ENCODE data around the gene FOXN3. TPM values are rescaled to one million over a fixed set of nuclear protein-coding genes. Genes with fewer than 3 reads are reported as not detected.
"Not testable (repeated sequence)": the region's sequence is repeated elsewhere in the genome, so short reads cannot be mapped to it uniquely, and the experiment has no call there.

Gene FOXN3
- total RNA-seq, 1 donor from 2014 or later, result 27.8 TPM

DNA sequence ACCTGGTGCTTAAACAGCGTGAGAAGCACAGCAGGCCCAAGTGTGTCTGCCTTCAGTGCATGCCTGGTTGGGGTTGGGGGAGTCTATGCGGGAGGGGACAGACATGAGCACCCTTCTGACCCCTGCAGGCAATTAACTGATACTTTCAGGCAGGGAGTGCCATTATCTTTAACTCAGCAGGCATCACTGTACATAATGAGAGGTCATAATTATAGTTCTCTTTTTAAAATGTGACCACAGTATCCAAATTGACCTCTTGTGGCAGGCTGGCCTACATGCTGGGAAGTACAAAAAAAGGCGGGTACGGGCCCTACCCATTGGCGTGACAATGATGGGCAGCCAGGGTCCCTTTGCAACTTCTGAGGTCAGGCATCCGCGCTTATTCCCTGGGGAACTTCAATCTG is 209.1 kb downstream of the FOXN3 start:
- H3K4me3 ChIP-seq (ENCODE audit: low read depth, low read length), result no peak overlapping the region
- no peak for DNase-seq (ENCODE audit: low read depth)
- TF ChIP-seq CTCF (conservative IDR thresholded peaks at IDR 0.05; ENCODE audit: low read depth, low read length), result no peak

GRCh38 chr14:89206389-89207031 is 210.5 kb downstream of the FOXN3 start:
- TF ChIP-seq CTCF (conservative IDR thresholded peaks at IDR 0.05; ENCODE audit: low read depth, low read length), result no peak
- DNase-seq (ENCODE audit: low read depth), result no peak
- no peak overlapping the region for H3K4me3 ChIP-seq (ENCODE audit: low read depth, low read length)

DNA sequence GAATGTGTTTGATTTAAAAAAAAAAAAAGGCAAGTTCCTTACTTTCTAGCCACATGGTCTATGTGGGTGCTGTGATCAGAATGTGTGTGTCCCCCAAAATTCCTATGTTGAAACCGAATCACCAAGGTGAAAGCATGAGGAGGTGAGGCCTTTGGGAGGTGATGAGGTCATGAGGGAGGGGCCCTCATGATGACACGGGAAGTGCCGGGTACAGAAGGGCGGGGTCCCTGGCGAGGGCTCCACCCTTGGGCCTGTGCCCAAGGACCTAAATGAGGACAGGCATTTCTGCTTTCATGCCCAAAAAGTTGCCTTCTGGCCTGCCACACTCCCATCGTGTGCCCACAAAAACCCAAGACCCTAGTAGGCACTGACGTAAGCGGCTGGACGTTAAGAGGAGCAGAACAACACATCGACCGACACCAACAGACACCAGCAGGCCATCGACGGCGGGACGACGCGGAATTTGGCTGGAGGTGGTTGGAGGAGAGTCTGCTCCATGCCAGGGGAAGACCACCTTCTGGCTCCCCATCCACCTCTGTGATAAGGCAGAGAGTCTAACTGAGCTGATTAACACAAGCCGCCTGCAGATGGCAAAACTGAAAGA is 211.8 kb downstream of the FOXN3 start:
- TF ChIP-seq CTCF (conservative IDR thresholded peaks at IDR 0.05; ENCODE audit: low read depth, low read length), result no peak
- no peak for DNase-seq (ENCODE audit: low read depth)
- H3K4me3 ChIP-seq (ENCODE audit: low read depth, low read length), result no peak overlapping the region

- DNase-seq (ENCODE audit: low read depth), result no peak
- TF ChIP-seq CTCF (conservative IDR thresholded peaks at IDR 0.05; ENCODE audit: low read depth, low read length), result no peak
- no peak overlapping the region for H3K4me3 ChIP-seq (ENCODE audit: low read depth, low read length)
Observed at GRCh38 chr14:89202413-89203190, 214.4 kb downstream of the FOXN3 start.

DNA sequence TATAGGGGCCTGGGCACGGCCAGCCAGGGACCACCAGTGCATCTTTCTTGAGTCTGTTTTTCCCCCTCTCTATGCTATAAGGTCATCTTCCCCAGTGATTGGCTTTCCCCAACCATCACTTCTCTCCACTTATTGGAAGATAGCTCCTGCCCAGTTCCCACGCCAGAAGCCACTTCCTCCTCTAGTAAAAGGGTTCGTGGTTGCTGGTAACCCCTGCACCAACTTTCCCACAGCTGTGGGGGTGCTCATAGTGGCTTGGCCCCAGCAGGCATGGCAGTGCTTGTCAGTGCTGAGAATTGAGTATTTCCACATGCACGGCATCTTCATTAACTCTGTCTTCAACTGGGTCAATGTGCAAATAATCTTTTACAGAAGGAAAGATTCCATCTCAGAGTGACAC is 215.4 kb downstream of the FOXN3 start:
- no peak for DNase-seq (ENCODE audit: low read depth)
- no peak for TF ChIP-seq CTCF (conservative IDR thresholded peaks at IDR 0.05; ENCODE audit: low read depth, low read length)
- H3K4me3 ChIP-seq (ENCODE audit: low read depth, low read length), result no peak overlapping the region

DNA sequence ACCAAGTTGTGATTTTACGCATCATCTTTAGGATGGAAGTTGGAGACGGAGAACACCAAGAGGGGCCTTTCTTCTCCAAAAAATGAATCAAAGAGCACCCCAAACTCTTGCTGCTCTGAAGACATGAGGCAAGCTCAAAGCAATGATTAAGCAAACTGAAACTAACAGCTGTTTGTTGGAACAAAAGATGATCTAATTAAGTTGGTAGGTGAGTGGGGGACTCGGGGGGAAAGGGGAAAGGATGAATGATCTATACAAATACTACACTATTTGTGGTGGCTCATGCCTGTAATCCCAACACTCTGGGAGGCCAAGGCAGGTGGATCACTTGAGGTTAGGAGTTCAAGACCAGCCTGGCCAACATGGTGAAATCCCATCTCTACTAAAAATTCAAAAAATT is 217.7 kb downstream of the FOXN3 start:
- DNase-seq (ENCODE audit: low read depth); H3K4me3 ChIP-seq (ENCODE audit: low read depth, low read length): not testable (repeated sequence)

DNA sequence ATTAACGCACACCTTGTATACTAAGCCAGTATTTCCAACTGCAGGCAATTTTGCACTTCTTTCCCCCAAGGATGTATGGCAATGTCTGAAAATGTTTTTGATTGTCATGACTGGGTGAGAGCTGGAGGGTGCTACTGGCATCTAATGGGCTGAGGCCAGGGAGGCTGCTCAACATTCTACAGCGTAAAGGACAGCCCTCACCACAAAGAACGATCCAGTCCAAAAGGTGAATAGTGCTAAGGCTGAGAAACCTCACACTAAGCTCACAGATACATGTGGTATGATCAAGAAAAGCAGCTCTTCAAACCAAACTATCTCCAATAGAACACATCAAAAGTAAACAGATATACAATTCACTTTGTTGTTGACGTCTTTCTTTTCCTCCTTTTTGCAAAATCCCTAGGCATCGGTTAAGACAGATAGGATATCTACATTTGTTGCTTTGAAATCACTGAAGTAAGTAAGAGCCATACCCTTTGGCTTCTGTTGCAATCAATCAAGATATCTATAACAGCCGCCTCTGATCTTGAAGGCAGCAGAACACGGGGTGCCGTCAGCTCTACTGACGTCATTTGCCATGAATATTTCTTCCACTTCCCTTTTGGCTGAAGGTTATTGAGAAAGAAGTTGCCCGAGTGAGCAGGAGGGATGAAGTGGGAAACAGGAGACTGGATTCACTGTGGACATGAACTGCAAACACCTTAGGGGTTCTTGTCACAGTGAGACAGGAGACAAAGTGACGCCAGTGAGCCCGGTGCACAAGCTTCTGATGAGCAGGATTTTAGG is 218.3 kb downstream of the FOXN3 start:
- H3K4me3 ChIP-seq (ENCODE audit: low read depth, low read length), result no peak overlapping the region
- no peak for TF ChIP-seq CTCF (conservative IDR thresholded peaks at IDR 0.05; ENCODE audit: low read depth, low read length)
- DNase-seq (ENCODE audit: low read depth), result no peak
